ENCODE results near the gene UNC93A.
"Not testable (repeated sequence)": the region's sequence is repeated elsewhere in the genome, so short reads cannot be mapped to it uniquely, and the experiment has no call there.

Gene UNC93A

DNA sequence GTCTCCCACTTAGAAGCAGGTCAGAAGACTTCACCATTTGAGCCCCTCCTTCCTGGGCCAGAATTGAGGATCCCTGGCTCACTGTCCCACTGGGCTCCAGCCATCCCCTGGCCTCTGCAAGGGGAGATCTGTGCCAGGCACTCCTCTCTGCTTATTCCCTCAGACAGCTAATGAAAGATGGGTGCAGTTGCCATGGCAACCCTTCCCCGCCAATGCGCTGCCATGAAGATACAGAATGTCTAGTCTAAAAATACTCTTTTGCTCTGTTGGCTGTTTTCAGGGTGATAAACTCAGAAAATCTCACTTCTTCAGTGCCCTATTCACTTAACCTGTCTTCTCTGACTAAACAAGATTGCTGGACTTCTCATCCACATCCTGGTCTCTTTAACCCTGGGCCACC, 20.2 kb downstream of the UNC93A start:
- in situ Hi-C loops (cut with MboI; ENCODE audit: low pct_unique_long_range_greater_than_20kb, low sequenced_read_pairs, unreplicated experiment) = no loop called here
- no peak for DNase-seq (ENCODE audit: low spot score)
- TF ChIP-seq, protein P1, sequence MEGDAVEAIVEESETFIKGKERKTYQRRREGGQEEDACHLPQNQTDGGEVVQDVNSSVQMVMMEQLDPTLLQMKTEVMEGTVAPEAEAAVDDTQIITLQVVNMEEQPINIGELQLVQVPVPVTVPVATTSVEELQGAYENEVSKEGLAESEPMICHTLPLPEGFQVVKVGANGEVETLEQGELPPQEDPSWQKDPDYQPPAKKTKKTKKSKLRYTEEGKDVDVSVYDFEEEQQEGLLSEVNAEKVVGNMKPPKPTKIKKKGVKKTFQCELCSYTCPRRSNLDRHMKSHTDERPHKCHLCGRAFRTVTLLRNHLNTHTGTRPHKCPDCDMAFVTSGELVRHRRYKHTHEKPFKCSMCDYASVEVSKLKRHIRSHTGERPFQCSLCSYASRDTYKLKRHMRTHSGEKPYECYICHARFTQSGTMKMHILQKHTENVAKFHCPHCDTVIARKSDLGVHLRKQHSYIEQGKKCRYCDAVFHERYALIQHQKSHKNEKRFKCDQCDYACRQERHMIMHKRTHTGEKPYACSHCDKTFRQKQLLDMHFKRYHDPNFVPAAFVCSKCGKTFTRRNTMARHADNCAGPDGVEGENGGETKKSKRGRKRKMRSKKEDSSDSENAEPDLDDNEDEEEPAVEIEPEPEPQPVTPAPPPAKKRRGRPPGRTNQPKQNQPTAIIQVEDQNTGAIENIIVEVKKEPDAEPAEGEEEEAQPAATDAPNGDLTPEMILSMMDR (IDR thresholded peaks at IDR 0.05; ENCODE audit: extremely low read depth, insufficient read depth, missing control alignments) = no peak

DNA sequence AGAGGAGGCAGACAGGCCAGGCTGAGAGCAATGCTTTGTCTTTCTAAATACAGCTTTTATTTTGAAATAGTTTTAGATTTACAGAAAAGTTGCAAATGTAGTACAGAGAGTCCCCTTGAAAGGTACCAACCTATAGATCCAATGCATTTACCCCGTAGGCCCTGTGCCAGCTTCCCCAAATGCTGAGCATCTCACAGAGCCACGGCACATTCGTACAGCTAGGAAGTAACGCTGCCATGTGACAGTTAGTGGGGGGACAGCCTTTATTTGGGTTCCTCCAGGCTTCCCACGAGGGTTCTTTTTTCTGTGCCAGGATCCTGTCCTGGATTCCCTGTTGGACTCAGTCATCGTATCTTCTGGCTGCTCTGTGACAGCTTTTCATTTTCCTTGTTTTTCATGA, 20.6 kb downstream of the UNC93A start:
- DNase-seq (ENCODE audit: low spot score); in situ Hi-C loops (cut with MboI; ENCODE audit: low pct_unique_long_range_greater_than_20kb, low sequenced_read_pairs, unreplicated experiment): not testable (repeated sequence)

DNA sequence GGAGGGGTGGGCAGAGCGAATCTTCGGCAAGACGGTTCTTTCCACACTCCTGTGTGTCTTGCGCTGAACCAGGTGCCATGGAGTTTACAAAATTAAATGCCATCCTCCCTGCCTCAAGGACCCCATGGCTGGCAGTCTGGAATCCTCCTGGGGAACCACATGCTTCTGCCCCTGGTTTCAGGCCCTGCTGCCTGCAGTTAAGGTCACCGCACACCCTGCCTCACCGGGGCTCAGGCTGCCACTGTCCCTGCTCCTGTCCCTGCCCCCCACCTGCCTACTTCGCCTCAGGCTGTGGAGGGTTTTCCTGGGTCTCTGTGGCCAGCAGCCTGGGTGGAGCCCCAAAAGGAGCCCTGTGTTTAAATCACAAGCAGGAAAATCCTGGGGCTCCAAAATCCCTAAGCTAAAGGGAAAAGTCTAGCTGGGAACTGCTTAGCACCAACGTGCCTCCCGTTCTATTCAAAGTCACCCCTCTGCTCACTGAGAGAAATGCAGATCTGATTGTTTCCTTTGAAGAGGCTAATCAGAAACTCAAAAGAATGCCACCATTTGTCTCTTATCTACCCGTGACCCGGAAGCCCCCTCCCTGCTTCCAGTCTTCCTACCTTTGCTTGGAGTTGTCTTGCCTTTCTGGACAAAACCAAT, 23.2 kb downstream of the UNC93A start:
- in situ Hi-C loops (cut with MboI; ENCODE audit: low pct_unique_long_range_greater_than_20kb, low sequenced_read_pairs, unreplicated experiment) = no loop called here
- DNase-seq (ENCODE audit: low spot score) = no peak
- TF ChIP-seq, protein P1 (IDR thresholded peaks at IDR 0.05; ENCODE audit: extremely low read depth, insufficient read depth, missing control alignments) = no peak

DNA sequence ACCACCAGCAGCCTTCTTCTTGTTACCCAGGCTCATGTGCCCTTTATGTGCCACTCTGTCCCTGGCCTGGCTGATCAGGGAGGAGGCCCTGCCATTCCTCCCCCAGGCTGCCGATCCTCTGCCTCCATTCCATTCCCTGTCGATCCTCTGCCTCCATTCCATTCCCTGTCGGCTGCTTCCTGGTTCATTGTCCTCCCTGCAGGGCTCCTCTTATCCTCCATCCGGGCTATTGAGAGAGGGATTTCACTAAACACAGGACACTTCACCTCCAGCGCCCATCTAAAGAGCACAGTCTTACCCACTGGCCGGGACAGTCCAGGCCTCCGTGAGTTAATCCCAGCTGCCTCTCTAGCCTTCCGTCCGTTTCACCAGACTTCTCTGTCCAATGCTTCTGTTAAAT, 26.1 kb downstream of the UNC93A start:
- in situ Hi-C loops (cut with MboI; ENCODE audit: low pct_unique_long_range_greater_than_20kb, low sequenced_read_pairs, unreplicated experiment) = no loop called here
- TF ChIP-seq, protein P1 (IDR thresholded peaks at IDR 0.05; ENCODE audit: extremely low read depth, insufficient read depth, missing control alignments) = no peak

DNA sequence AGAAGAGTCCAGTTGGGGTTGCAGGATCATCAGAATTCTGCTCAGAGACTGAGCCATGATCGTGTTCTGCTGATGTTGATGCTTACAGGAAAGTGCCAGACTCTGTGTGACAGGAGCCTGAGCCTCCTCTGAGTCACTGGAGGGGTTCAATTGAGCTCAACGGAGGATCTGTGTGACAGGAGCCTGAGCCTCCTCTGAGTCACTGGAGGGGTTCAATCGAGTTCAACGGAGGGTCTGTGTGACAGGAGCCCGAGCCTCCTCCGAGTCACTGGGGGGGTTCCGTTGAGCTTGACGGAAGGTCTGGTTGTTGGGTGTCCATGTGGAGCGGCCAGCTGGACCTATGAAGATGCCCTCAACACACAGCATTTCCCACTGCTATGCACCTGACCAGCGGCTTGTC, 27.2 kb downstream of the UNC93A start:
- DNase-seq (ENCODE audit: low spot score); in situ Hi-C loops (cut with MboI; ENCODE audit: low pct_unique_long_range_greater_than_20kb, low sequenced_read_pairs, unreplicated experiment): not testable (repeated sequence)

More for the DNA sequence above, 26.1 kb downstream of the UNC93A start:
- DNase-seq (ENCODE audit: low spot score) = no peak

DNA sequence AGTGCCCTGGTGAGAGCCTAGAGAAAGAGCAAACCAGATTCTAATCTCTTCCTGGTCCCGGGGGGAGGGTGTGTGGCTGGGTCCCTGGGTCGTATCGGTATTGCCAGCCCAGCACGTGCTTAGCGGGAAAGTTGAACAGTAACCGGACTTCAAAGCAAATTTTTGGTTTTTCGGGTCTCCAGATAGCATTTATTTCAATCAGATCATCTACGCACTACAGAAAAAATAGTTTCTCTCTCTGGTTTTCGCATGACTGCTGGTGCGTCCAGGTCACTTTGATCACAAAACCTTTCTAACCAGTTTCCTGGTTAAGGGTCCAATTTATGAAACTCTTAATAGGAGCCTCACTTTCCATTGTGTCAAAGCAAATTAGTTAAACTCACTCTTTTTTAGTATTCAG, 27.7 kb downstream of the UNC93A start:
- in situ Hi-C loops (cut with MboI; ENCODE audit: low pct_unique_long_range_greater_than_20kb, low sequenced_read_pairs, unreplicated experiment); DNase-seq (ENCODE audit: low spot score): not testable (repeated sequence)

DNA sequence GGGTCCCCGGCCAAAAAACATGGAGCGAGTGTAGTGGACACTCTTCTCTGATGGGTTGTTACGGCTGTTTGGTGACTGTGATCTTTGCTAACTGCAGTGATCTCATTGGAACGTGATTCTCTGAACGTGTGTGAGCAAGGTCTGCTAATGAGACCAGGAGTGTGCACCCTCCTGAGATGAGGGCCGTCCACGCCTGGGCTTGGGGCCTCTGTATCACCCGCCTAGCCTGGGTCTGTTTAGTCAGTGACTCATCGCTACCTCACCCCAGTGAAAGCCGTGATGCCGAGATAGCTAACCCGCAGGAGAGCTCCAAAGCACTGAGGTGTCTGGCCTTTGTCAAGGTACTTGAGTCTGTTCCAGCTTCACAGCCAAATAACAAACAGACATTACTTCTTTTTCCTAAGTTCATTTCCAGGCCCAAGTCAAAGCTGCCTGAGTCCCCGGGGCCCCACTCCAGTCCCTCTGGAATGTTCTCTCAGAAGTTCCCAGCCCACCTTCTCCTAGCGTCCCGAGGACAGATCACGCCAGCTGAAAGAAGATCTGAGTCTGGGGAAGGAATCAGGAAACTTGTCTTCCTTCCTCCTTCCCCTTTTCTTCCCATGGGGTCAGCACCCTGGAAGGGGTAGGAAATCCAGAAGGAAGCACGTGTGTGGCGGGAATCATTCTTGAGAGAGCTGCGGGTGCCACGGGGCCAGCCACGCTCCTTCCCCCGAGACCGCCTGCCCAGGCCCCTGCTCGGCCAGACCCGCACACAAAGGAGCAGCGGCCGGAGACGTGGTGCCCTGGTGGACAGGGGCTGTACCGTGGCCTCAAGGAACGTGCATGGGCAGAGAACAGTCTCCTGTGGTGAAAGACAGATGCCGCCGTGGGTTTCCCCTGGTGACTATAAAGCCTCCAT, 29.0 kb downstream of the UNC93A start:
- DNase-seq (ENCODE audit: low spot score); in situ Hi-C loops (cut with MboI; ENCODE audit: low pct_unique_long_range_greater_than_20kb, low sequenced_read_pairs, unreplicated experiment): not testable (repeated sequence)

DNA sequence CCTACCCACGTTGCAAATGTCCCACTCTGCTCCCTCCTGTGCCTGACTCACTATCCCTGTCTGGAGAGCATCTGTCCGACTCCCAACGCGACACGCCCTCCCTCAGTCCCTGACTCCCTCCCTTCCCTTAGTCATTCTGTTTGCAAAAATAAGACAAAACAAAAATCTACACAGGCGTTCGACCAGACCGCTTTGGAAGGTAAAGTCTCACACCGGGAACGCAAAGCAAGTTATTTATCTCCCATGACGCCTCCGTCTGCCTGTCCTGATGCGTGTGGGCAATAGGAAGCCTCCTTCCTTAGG, 29.6 kb downstream of the UNC93A start:
- in situ Hi-C loops (cut with MboI; ENCODE audit: low pct_unique_long_range_greater_than_20kb, low sequenced_read_pairs, unreplicated experiment); DNase-seq (ENCODE audit: low spot score): not testable (repeated sequence)

DNA sequence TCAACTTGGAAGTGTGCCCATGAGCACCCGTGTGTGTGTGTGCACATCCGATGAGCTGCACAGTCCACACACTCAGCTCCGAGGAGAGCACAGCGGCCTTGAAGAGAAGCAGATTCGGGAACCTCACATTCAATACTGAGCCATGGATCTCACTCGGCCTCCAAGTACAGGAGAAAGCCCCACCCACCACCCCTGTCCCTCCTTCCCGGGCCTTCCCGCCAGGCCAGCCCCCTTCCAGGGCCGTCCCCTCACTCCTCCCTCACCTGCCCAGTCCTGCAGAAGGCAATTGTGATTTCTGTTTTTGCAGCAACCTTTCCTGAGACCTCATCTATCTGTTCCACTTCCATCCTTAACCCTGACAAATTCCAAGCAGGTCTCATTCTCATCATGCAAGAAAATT, 30.1 kb downstream of the UNC93A start:
- in situ Hi-C loops (cut with MboI; ENCODE audit: low pct_unique_long_range_greater_than_20kb, low sequenced_read_pairs, unreplicated experiment); DNase-seq (ENCODE audit: low spot score): not testable (repeated sequence)

DNA sequence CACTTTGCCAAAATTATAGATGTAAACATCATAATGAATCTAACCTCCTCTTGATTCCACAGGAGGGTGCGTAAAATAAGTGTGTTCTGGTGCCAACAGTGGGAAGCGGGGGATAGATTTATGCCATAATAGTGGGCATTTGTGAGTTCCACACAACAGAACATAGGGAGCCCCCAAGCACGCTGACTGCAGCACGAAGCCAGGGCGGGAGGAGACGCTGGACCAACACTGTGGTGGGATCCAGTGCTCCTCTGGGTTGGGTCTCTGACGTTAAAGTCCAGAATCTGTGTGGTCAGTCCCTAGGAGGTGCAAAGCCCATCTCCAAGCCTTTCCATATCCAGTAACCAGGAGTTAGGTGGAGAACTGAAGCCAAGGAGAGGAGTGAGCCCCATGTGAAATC, 32.0 kb downstream of the UNC93A start:
- TF ChIP-seq, protein P1 (IDR thresholded peaks at IDR 0.05; ENCODE audit: extremely low read depth, insufficient read depth, missing control alignments) = no peak
- in situ Hi-C loops (cut with MboI; ENCODE audit: low pct_unique_long_range_greater_than_20kb, low sequenced_read_pairs, unreplicated experiment) = no loop called here
- DNase-seq (ENCODE audit: low spot score) = no peak

Data from GM13977 (cell line).